HEK293 (cell line): ENCODE data around the gene UNCX.

Experiments used
- CTCF ChIP-seq: fragments of 450-650 bp; formaldehyde crosslinking; IDR thresholded peaks from 2 replicates; pipeline ENCODE4 v1.5.1; 2016; ENCODE audit warnings: missing biosample characterization, missing genetic modification characterization
- FEZF1 ChIP-seq: fragments of 450-650 bp; formaldehyde crosslinking; IDR thresholded peaks from 2 replicates; pipeline ENCODE4 v1.5.1; 2016; ENCODE audit warnings: missing biosample characterization, missing genetic modification characterization
- KLF1 ChIP-seq: fragments of 450-650 bp; formaldehyde crosslinking; IDR thresholded peaks from 2 replicates; pipeline ENCODE4 v1.5.1; 2016; ENCODE audit warnings: missing biosample characterization, missing genetic modification characterization
- PRDM1 ChIP-seq: fragments of 450-650 bp; formaldehyde crosslinking; IDR thresholded peaks from 2 replicates; pipeline ENCODE4; 2016; ENCODE audit warnings: missing biosample characterization, missing genetic modification characterization
- TRIM28 ChIP-seq: IDR thresholded peaks from 2 replicates; pipeline ENCODE4 v1.6.1; 2011; ENCODE audit warnings: low read length, control low read depth, borderline replicate concordance
- ZEB2 ChIP-seq: fragments of 450-650 bp; formaldehyde crosslinking; IDR thresholded peaks from 2 replicates; pipeline ENCODE4 v1.5.1; 2016; ENCODE audit warnings: missing biosample characterization, missing genetic modification characterization
- ZNF335 ChIP-seq: fragments of 450-650 bp; formaldehyde crosslinking; conservative IDR thresholded peaks from 2 replicates; pipeline ENCODE4 v1.5.1; 2016; ENCODE audit warnings: missing biosample characterization, missing genetic modification characterization
- ZNF362 ChIP-seq: fragments of 450-650 bp; formaldehyde crosslinking; IDR thresholded peaks from 2 replicates; pipeline ENCODE4 v1.5.1; 2016; ENCODE audit warnings: missing biosample characterization, missing genetic modification characterization
- ZNF426 ChIP-seq: fragments of 450-650 bp; formaldehyde crosslinking; IDR thresholded peaks from 2 replicates; pipeline ENCODE4 v1.5.1; 2017; ENCODE audit warnings: missing biosample characterization, missing genetic modification characterization, mild to moderate bottlenecking, inconsistent platforms, moderate library complexity
- ZNF747 ChIP-seq: fragments of 450-650 bp; formaldehyde crosslinking; IDR thresholded peaks from 2 replicates; pipeline ENCODE4 v1.5.1; 2016; ENCODE audit warnings: missing biosample characterization, missing genetic modification characterization

GRCh38 chr7:1243964-1244416 is 11.3 kb downstream of the UNCX start:
- TF ChIP-seq CTCF (tag by site-specific recombination) (no peak), TRIM28 (no peak), ZNF747 (no peak), ZEB2 (tag by site-specific recombination) (no peak), FEZF1 (tag by site-specific recombination) (no peak), ZNF335 (tag by site-specific recombination) (no peak), ZNF426 (tag by site-specific recombination) (no peak), ZNF362 (tag by site-specific recombination) (no peak), KLF1 (tag by site-specific recombination) (no peak), PRDM1 (tag by site-specific recombination) (no peak)
